Measurements from ENCODE around the gene LNP1.

- TF ChIP-seq TOX (CRISPR knock-in tag; IDR thresholded peaks at IDR 0.05; ENCODE audit: borderline replicate concordance) (no peak), PATZ1 (CRISPR knock-in tag; IDR thresholded peaks at IDR 0.05; ENCODE audit: borderline replicate concordance) (no peak), ZNF8 (CRISPR knock-in tag; IDR thresholded peaks at IDR 0.05) (no peak)
Observed at GRCh38 chr3:100425316-100425715, 24.0 kb downstream of the LNP1 start.

Data from SK-N-SH treated with all-trans-retinoic acid at 6 μM for 48 hours (cell line).